Measurements from ENCODE around the gene UNC119B.

GRCh38 chr12:120736404-120737331 lies 26.4 kb downstream of the UNC119B start:
- TF ChIP-seq, protein P1, sequence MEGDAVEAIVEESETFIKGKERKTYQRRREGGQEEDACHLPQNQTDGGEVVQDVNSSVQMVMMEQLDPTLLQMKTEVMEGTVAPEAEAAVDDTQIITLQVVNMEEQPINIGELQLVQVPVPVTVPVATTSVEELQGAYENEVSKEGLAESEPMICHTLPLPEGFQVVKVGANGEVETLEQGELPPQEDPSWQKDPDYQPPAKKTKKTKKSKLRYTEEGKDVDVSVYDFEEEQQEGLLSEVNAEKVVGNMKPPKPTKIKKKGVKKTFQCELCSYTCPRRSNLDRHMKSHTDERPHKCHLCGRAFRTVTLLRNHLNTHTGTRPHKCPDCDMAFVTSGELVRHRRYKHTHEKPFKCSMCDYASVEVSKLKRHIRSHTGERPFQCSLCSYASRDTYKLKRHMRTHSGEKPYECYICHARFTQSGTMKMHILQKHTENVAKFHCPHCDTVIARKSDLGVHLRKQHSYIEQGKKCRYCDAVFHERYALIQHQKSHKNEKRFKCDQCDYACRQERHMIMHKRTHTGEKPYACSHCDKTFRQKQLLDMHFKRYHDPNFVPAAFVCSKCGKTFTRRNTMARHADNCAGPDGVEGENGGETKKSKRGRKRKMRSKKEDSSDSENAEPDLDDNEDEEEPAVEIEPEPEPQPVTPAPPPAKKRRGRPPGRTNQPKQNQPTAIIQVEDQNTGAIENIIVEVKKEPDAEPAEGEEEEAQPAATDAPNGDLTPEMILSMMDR (IDR thresholded peaks at IDR 0.05 in 4 of 5, conservative IDR thresholded peaks at IDR 0.05 in 1 of 5), result no peak
- TF ChIP-seq POLR2A (IDR thresholded peaks at IDR 0.05), result no peak
